CD4-positive, alpha-beta T cell treated with Interleukin-6 at 100 ng/mL for 8 hours (primary cell): ENCODE data around the gene GLT1D1.

Experiments
- DNase-seq: peaks from one replicate; pipeline ENCODE4 v3.0.0-alpha.2; 2020; ENCODE audit warnings: mixed read lengths, low spot score

GLT1D1 gene

GRCh38 chr12:128856035-128856790 lies 2.9 kb downstream of the GLT1D1 start:
- DNase-seq: no peak

GRCh38 chr12:128856791-128857078 lies 3.5 kb downstream of the GLT1D1 start:
- DNase-seq: no peak

- DNase-seq: no peak
These were observed 4.0 kb downstream of the GLT1D1 start for GRCh38 chr12:128857133-128857763.

DNA sequence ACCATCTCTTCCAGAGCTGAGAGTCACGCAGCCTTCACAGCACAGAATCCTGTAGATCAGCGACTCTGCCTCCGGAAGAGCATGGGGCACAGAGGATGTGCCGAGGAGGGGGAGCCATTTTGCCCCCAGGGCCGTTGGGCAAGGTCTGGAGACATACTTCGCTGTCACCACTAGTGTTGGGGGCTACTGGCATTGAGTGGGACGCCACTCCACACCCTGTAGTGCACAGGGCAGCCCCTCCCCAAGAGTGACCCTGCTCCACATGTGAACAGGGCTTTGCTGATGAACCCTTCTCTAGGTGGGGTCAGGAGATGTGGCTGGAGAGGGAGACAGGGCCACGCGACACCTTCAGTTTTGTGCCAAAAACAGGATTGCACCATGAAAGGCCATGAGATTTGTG lies 6.0 kb downstream of the GLT1D1 start:
- no peak for DNase-seq

DNA sequence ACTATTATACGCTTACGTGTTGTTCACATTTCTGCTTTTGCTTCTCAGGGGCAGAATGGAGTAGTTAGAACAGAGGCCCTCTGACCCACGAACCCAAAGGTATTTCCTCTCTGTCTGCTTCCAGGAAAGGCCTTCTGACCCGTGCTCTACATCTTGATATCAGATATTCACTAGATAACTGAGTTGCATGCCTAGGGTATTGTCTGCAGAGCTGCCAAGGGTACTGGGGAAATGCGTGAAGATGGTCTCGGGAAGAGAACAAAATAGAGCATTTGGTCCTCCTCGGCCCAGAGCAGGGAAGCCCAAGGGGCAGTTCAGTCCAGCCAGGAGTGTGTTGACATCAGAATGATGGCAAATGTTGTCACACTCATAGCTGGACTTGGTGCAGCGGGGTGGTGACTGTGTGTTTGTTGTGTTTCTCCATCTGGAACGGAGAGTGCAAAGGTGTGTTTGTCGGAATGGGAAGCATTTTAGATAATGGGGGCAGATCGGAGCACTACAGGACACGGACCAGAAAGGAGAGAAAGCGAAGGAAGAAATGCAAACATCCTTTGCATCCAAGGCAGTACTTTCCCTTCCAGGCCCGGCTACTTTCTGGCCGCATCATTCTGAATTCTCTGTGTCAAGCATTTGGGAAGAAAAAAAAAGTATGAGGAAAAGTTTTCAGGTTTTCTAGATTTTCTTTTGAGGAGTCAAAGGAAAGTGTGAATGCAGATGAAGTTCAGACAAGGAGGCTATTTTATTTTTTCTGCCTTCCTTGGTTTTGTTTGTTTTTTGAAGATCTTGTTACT lies 8.1 kb downstream of the GLT1D1 start:
- no peak for DNase-seq

DNA sequence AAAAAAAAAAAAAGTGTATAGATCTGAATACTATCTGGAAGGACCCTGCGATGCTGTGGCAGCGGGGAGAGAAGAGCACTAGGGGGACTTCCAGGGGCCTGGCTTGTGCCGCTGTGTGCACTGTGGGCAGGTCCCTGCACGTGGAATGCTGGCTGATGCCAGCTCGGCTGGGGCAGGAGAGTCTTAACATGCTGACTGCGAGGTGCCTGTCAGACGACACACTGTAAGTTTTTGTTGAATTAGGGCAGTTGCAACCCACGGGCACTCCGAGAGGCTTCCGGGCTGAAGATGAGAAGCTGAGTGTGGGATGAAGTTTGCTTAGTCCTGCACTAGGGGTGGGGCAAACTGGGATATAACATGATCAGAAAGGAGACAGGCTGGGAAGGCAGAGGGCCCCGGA lies 10.7 kb downstream of the GLT1D1 start:
- no peak for DNase-seq

DNA sequence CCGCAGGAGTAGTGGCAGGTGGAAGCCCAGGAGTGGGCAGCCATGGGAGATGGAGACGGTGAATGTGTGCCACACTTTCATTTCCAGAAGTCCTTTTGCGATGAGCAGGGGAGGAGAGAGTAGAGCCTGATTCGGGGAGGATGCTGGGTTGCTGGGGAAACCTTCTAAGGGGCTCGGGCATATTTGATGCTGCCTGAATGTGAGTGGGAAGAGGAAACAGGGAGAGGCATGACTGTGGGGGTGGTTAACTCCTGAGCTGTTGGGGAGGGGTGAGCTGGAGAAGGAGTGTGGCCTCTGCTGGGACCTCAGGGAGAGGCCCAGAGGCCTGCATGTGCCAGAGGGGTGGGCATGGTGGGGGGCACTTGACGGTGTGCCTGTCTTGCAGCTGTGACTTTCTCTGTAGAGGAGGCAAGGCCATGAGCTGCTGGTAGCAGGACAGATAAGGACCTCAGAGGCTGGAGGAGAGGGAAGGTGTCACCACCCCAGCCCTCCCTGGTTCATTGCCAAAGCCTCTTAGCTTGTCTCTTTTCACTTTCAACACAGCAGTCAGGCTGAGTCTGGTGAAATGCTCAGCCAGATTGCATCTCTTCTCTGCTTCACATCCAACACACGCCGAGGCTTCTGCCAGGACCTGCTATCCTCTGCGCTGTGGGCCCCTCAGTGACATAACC lies 11.4 kb downstream of the GLT1D1 start:
- DNase-seq: no peak

- DNase-seq: no peak
These were observed 14.2 kb downstream of the GLT1D1 start for GRCh38 chr12:128867466-128867865.

DNA sequence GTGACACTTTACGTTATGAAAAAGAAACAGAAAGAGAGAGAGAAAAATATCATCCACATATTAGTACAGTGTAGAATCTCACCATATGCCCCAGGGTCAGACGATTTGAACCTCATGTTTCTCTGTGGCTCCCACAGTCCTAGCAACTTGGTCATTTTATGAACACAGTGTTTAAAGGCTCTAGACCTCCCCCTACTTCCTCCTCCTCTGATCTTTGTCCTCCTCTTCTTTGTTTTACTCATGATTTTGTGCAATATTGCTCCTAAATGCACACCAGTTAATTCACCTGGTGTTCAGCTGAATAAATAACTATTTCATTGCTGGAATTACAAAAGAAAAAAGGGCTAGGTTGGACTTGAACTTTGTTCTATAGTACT lies 18.2 kb downstream of the GLT1D1 start:
- no peak for DNase-seq

- no peak for DNase-seq
These were observed 19.0 kb downstream of the GLT1D1 start for GRCh38 chr12:128872303-128872702.

GRCh38 chr12:128876559-128876958 lies 23.3 kb downstream of the GLT1D1 start:
- DNase-seq: no peak

DNA sequence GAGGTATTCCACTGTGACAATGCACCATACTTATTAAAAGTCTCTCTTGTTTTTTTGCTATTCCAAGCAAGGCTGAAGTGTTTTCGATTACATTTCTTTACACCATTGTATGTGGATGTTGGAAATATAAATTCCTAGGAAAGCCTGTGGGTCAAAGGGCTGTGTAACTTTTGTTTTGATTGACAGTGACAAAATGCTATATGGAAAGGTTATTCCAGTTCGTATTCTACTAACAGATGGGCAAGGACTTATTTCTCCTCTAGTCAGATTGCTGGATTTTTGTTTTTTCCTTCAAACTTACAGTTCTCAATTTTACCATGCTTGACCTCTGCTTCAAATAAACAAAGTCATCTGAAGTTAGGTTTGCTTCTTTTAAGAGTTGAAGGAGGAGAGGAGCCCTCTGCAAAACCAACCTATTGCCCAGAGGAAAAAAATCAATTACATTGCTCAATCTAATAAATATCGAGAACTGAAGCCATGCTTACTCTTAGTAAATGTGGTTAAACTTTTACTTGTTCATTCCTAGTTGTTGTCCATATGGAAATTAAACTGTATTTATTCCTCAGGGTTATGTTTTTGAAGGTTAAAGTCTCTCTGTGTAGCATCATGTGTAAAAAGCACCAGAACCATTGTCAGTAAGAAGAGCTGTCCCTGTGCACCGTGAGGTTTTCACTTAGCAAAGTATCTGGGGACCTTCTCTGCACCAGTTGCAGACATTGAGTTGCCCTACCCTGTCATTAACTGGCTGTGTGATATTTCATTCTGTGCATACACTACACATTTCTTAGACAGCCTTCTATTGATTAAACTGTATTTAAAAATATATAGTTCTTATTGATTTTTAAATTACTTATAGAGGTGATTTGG lies 26.9 kb downstream of the GLT1D1 start:
- no peak for DNase-seq

- DNase-seq: no peak
These were observed 38.6 kb downstream of the GLT1D1 start for GRCh38 chr12:128891856-128892255.

GRCh38 chr12:128903236-128903635 lies 50.0 kb downstream of the GLT1D1 start:
- DNase-seq: no peak

DNA sequence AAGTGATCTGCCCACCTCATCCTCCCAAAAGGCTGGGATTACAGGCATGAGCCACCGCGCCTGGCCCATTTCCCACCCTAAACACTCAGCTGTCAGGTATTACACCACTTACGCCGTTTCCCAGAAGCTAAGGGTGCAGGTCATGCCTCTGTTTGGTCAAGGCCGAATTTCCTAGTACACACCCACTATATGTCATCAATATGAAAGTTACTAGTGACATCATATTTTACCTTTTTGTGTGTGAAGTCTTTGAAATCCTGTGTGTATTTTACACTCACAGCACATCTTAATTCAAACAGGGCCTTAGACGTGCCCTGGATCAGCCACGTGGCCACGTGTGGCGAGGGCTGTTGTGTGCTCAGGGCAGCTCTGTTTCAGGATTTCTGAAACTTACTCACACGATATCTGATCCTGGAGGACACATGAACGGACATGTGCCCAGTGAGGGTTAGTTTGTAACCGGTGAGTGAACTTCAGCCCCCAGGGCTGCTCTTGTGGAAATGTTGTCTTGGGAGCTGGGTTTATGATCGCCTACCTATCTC lies 51.8 kb downstream of the GLT1D1 start:
- DNase-seq: no peak

GRCh38 chr12:128906485-128907137 lies 53.3 kb downstream of the GLT1D1 start:
- no peak for DNase-seq

- no peak for DNase-seq
These were observed 55.0 kb downstream of the GLT1D1 start for GRCh38 chr12:128908254-128908653.

DNA sequence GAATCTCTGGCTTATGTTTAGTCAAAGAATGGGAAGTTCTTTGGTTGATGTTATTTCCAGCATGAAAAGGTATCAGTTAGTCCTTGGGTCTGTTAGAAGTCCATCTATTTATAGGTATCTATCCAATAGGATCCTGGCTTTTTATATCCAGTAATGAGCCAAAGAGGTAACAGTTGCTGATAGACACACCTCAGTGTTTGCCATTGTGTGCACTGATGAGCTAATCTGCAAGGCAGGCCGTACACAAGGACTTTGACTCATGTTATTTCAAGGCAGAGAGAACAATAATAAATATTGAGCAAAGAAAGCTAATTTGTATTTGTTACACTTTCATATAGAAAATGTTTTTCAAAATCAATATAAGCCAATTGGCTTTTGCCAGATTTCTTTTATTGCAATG lies 56.4 kb downstream of the GLT1D1 start:
- DNase-seq: no peak

GRCh38 chr12:128910629-128911028 lies 57.4 kb downstream of the GLT1D1 start:
- no peak for DNase-seq

GRCh38 chr12:128911861-128912260 lies 58.6 kb downstream of the GLT1D1 start:
- DNase-seq: no peak
